ENCODE data around the gene EPS8L3. TPM values are rescaled to one million over a fixed set of nuclear protein-coding genes. Genes with fewer than 3 reads are reported as not detected.

EPS8L3 gene
- total RNA-seq, 1 experiment from 2014 or later, result 0.17 TPM

DNA sequence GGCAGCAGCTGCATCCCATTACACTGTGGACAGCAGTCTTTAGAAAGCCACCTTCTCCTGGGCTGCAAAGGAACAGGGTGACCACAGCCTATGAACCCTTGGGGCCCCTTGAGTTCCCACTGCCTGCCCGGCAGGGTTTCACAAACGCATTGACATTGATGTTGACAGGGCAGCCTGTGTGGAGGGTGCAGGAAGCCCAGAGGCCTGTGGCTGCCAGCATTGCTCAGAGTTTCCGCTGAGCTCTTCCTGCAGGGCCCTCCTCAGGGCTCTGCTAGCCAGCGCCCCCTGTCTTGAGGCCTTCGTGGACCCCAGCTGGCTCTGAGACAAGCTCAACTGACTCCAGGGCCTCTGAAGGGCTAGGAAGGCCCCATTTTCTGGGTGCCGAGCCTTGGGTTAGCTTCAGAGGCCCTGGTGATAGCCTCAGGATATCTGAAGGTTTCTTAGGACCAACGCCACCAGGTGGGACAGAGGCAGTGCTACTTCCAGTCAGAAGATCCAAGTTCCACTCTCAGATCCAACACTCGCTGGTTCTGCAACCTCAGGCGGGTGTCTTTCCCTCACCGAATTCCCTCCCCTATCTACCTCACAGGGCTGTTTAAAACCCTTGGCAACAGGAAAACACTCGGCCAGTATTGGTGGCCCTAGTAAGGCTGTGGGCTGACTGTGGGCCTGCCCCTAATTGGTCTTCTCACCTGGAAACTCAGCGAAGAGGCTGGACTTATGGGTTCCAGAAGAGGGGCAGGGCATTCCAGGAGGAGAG is 27.2 kb upstream of the EPS8L3 start:
- H3K27me3 Mint-ChIP-seq (ENCODE audit: low read depth), result peaks cover 4% of the 10 kb centered on the region; the same call in 1 of the 2 replicates
- ATAC-seq, result peak; percentile 19
- POLR2A ChIA-PET, result interaction anchor here (0.5 kb wide), 1 partner anchor 216 kb away, joined by 4 read pairs; no protein-coding TSS in a partner anchor
- DNase-seq (ENCODE audit: low spot score), result peak; percentile 53
- CTCF ChIA-PET, result interaction anchor here (0.6 to 4.7 kb wide), 44 partner anchors 9 to 315 kb away, joined by 3 to 75 read pairs (median 4); partner anchors contain the start of genes AHCYL1, CSF1 and GNAI3
- H3K4me3 Mint-ChIP-seq, result no peak overlapping the region
- no peaks in the 10 kb centered on the region for H3K36me3 Mint-ChIP-seq
- H3K27ac Mint-ChIP-seq, result no peak overlapping the region
- no peaks in the 10 kb centered on the region for H3K9me3 Mint-ChIP-seq
- TF ChIP-seq, protein P1, sequence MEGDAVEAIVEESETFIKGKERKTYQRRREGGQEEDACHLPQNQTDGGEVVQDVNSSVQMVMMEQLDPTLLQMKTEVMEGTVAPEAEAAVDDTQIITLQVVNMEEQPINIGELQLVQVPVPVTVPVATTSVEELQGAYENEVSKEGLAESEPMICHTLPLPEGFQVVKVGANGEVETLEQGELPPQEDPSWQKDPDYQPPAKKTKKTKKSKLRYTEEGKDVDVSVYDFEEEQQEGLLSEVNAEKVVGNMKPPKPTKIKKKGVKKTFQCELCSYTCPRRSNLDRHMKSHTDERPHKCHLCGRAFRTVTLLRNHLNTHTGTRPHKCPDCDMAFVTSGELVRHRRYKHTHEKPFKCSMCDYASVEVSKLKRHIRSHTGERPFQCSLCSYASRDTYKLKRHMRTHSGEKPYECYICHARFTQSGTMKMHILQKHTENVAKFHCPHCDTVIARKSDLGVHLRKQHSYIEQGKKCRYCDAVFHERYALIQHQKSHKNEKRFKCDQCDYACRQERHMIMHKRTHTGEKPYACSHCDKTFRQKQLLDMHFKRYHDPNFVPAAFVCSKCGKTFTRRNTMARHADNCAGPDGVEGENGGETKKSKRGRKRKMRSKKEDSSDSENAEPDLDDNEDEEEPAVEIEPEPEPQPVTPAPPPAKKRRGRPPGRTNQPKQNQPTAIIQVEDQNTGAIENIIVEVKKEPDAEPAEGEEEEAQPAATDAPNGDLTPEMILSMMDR (IDR thresholded peaks at IDR 0.05), result no peak
- TF ChIP-seq GRHL2 (CRISPR knock-in tag; IDR thresholded peaks at IDR 0.05; ENCODE audit: insufficient replicate concordance, severe bottlenecking) (no peak), SP1 (CRISPR knock-in tag; conservative IDR thresholded peaks at IDR 0.05) (no peak), NR1H2 (CRISPR knock-in tag; IDR thresholded peaks at IDR 0.05) (no peak), FOXJ3 (CRISPR knock-in tag; IDR thresholded peaks at IDR 0.05; ENCODE audit: borderline replicate concordance) (no peak), GABPB1 (CRISPR knock-in tag; IDR thresholded peaks at IDR 0.05) (no peak), PRRX2 (CRISPR knock-in tag; IDR thresholded peaks at IDR 0.05) (no peak), ZNF416 (CRISPR knock-in tag; IDR thresholded peaks at IDR 0.05) (no peak), NFE2L1 (CRISPR knock-in tag; IDR thresholded peaks at IDR 0.05) (no peak), EMX1 (CRISPR knock-in tag; IDR thresholded peaks at IDR 0.05) (no peak), ELF4 (CRISPR knock-in tag; IDR thresholded peaks at IDR 0.05; ENCODE audit: low read depth) (no peak), JUN (CRISPR knock-in tag; IDR thresholded peaks at IDR 0.05) (no peak), ZNF232 (CRISPR knock-in tag; IDR thresholded peaks at IDR 0.05) (no peak), ESRRA (CRISPR knock-in tag; IDR thresholded peaks at IDR 0.05; ENCODE audit: borderline replicate concordance) (no peak), IRF2 (CRISPR knock-in tag; IDR thresholded peaks at IDR 0.05; ENCODE audit: borderline replicate concordance, low read depth) (no peak)
- TF ChIP-seq, protein P2, sequence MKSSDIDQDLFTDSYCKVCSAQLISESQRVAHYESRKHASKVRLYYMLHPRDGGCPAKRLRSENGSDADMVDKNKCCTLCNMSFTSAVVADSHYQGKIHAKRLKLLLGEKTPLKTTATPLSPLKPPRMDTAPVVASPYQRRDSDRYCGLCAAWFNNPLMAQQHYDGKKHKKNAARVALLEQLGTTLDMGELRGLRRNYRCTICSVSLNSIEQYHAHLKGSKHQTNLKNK (CRISPR knock-in tag; IDR thresholded peaks at IDR 0.05), result no peak
- TF ChIP-seq, protein P3, sequence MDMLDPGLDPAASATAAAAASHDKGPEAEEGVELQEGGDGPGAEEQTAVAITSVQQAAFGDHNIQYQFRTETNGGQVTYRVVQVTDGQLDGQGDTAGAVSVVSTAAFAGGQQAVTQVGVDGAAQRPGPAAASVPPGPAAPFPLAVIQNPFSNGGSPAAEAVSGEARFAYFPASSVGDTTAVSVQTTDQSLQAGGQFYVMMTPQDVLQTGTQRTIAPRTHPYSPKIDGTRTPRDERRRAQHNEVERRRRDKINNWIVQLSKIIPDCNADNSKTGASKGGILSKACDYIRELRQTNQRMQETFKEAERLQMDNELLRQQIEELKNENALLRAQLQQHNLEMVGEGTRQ (CRISPR knock-in tag; IDR thresholded peaks at IDR 0.05), result no peak
- TF ChIP-seq, protein P4, sequence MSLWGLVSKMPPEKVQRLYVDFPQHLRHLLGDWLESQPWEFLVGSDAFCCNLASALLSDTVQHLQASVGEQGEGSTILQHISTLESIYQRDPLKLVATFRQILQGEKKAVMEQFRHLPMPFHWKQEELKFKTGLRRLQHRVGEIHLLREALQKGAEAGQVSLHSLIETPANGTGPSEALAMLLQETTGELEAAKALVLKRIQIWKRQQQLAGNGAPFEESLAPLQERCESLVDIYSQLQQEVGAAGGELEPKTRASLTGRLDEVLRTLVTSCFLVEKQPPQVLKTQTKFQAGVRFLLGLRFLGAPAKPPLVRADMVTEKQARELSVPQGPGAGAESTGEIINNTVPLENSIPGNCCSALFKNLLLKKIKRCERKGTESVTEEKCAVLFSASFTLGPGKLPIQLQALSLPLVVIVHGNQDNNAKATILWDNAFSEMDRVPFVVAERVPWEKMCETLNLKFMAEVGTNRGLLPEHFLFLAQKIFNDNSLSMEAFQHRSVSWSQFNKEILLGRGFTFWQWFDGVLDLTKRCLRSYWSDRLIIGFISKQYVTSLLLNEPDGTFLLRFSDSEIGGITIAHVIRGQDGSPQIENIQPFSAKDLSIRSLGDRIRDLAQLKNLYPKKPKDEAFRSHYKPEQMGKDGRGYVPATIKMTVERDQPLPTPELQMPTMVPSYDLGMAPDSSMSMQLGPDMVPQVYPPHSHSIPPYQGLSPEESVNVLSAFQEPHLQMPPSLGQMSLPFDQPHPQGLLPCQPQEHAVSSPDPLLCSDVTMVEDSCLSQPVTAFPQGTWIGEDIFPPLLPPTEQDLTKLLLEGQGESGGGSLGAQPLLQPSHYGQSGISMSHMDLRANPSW (CRISPR knock-in tag; conservative IDR thresholded peaks at IDR 0.05; ENCODE audit: low read depth), result no peak
- H3K4me1 Mint-ChIP-seq, result peaks cover 34% of the 10 kb centered on the region

DNA sequence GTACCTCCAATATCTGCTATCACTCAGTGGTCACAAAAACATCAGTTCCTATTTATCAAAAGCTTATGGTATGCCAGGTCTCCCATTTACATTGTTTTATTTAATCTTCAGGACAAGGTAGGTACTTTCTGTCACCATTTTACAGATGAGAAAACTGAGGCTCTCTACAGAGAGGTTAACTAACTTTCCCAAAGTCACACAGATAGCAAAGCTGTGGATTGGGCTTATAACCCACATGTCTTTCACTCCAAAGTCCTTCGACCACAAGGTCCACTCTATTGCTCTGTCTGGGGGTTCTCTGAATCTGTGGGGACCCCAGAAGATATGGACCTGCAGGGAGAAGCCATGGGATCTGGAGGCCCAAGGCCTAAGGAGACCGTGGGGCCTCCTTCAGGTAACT is 26.6 kb upstream of the EPS8L3 start:
- H3K9me3 Mint-ChIP-seq, result no peaks in the 10 kb centered on the region
- no peaks in the 10 kb centered on the region for H3K36me3 Mint-ChIP-seq
- CTCF ChIA-PET, result interaction anchor here (0.6 to 4.7 kb wide), 43 partner anchors 9 to 315 kb away, joined by 3 to 75 read pairs (median 4); partner anchors contain the start of genes AHCYL1, CSF1 and GNAI3
- no peak overlapping the region for H3K27ac Mint-ChIP-seq
- no peak for DNase-seq (ENCODE audit: low spot score)
- POLR2A ChIA-PET, result interaction anchor here (0.5 kb wide), 1 partner anchor 217 kb away, joined by 4 read pairs; no protein-coding TSS in a partner anchor
- ATAC-seq, result no peak
- peaks cover 4% of the 10 kb centered on the region; the same call in 1 of the 2 replicates for H3K27me3 Mint-ChIP-seq (ENCODE audit: low read depth)
- H3K4me3 Mint-ChIP-seq, result no peak overlapping the region
- peaks cover 34% of the 10 kb centered on the region for H3K4me1 Mint-ChIP-seq
- TF ChIP-seq TP53 (CRISPR knock-in tag; IDR thresholded peaks at IDR 0.05) (no peak), EMX1 (CRISPR knock-in tag; IDR thresholded peaks at IDR 0.05) (no peak), GABPB1 (CRISPR knock-in tag; IDR thresholded peaks at IDR 0.05) (no peak), NR3C1 (CRISPR knock-in tag; conservative IDR thresholded peaks at IDR 0.05; ENCODE audit: low read depth) (no peak), CBFB (CRISPR knock-in tag; IDR thresholded peaks at IDR 0.05; ENCODE audit: low read depth) (no peak), CREB1 (CRISPR knock-in tag; IDR thresholded peaks at IDR 0.05) (no peak)
- TF ChIP-seq, protein P5, sequence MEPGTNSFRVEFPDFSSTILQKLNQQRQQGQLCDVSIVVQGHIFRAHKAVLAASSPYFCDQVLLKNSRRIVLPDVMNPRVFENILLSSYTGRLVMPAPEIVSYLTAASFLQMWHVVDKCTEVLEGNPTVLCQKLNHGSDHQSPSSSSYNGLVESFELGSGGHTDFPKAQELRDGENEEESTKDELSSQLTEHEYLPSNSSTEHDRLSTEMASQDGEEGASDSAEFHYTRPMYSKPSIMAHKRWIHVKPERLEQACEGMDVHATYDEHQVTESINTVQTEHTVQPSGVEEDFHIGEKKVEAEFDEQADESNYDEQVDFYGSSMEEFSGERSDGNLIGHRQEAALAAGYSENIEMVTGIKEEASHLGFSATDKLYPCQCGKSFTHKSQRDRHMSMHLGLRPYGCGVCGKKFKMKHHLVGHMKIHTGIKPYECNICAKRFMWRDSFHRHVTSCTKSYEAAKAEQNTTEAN (CRISPR knock-in tag; IDR thresholded peaks at IDR 0.05), result no peak
- TF ChIP-seq, protein P6, sequence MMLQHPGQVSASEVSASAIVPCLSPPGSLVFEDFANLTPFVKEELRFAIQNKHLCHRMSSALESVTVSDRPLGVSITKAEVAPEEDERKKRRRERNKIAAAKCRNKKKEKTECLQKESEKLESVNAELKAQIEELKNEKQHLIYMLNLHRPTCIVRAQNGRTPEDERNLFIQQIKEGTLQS (CRISPR knock-in tag; conservative IDR thresholded peaks at IDR 0.05), result no peak
